ENCODE results near the gene CARD9.
A peak's percentile ranks its signal among the peaks of the same experiment; 100 is the strongest.

Gene CARD9

DNA sequence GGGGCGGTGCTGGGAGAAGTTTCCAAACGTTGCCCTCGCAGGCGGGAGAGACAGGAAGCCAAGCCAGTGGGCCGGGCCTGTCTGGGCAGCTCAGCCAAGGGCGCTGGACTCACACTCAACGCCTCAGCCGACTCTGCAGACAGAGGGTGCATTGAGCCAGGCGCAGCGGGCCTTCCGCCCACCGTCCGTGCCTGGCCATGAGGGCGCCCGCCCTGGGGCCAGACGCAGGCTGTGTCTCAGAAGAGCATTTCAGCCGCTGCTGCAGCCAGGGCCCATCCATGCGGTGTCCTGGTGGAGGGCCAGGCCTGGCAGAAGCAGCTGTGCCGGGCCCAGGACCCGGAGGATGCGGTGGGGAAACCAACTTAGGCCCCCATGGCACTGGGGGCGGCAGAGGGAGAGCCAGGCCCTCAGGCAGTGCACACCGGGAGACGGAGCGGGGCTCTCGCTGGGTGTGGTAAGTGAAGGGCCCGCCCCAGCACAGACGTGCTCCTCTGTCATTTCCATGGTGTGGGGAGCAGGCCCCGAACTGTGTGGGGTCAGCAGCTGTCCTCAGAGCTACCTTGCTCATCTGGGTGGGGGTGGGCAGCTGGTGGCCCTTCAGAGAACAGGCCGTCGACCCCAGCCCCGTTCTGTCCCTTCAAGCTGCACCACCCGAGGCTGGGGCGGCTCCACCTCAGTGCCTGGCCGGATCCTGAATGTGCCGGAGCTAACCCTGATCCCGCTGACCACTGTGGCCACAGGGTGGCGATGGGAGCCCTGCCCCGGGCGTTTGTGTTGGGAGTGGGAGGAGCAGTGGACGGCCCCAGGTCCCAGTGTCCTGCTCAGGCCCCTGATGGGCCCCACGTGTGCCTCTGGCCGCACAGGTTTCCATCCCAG is 27.9 kb downstream of the CARD9 start:
- Histone ChIP-seq H2BK120ac (ENCODE audit: low read depth, low read length) (no peak overlapping the region), H3K14ac (ENCODE audit: low read length) (no peak overlapping the region), H4K91ac (ENCODE audit: low read depth, low read length, poor library complexity) (no peak overlapping the region), H3K4me2 (ENCODE audit: insufficient read depth, low read length, poor library complexity, severe bottlenecking) (no peak overlapping the region), H3K79me1 (ENCODE audit: low read depth, low read length) (peaks cover 12% of the 10 kb centered on the region), H3K4ac (ENCODE audit: low read length) (peak overlapping the region; percentile 66), H2BK12ac (ENCODE audit: low read length) (peak overlapping the region; percentile 46), H3K18ac (ENCODE audit: low read length) (peak overlapping the region; percentile 95), H3K9ac (ENCODE audit: low read depth, low read length, poor library complexity) (peak overlapping the region; percentile 70), H2AFZ (ENCODE audit: low read length) (peak overlapping the region; percentile 49), H3K23ac (ENCODE audit: low read depth, low read length, poor library complexity) (peak overlapping the region; percentile 61), H3K36me3 (replicated peaks in 1 of 2; ENCODE audit: control insufficient read depth in 2 of 2, insufficient read depth in 2 of 2, low read length in 2 of 2) (peaks cover 15 to 30% of the 10 kb centered on the region in 2 donors), H3K9me3 (replicated peaks in 1 of 2; ENCODE audit: control insufficient read depth in 2 of 2, insufficient read depth in 1 of 2, low read depth in 1 of 2, low read length in 2 of 2) (no peaks in the 10 kb centered on the region), H3K4me3 (ENCODE audit: low read length in 2 of 2) (no peak overlapping the region), H2AK5ac (ENCODE audit: low read depth, low read length) (peak overlapping the region; percentile 98), H3K27me3 (ENCODE audit: control insufficient read depth in 3 of 3, insufficient read depth in 3 of 3, low read depth in 1 of 3, low read length in 3 of 3) (no peaks in the 10 kb centered on the region), H3K27ac (replicated peaks; ENCODE audit: low read length) (no peak overlapping the region), H4K8ac (ENCODE audit: low read depth, low read length) (no peak overlapping the region), H3K4me1 (ENCODE audit: control insufficient read depth in 2 of 2, insufficient read depth in 1 of 2, low read depth in 1 of 2, low read length in 2 of 2) (peaks cover 16 to 25% of the 10 kb centered on the region in 2 donors), H2BK15ac (ENCODE audit: low read length) (no peak overlapping the region), H2BK5ac (ENCODE audit: low read length) (peak overlapping the region; percentile 98)
- no CpG with 5 or more reads among the region's 43 CpGs for WGBS, 2 donors (ENCODE audit: extremely low coverage in 2 of 2, insufficient read length in 2 of 2, insufficient replicate concordance in 1 of 2)
- DNase-seq (ENCODE audit: low spot score) = no peak

- H3K14ac ChIP-seq (ENCODE audit: low read length) = peak overlapping the region; percentile 27
- no peak overlapping the region for H3K27ac ChIP-seq (replicated peaks; ENCODE audit: low read length)
- no CpG with 5 or more reads among the region's 21 CpGs for WGBS, 2 donors (ENCODE audit: extremely low coverage in 2 of 2, insufficient read length in 2 of 2, insufficient replicate concordance in 1 of 2)
- peaks cover 12% of the 10 kb centered on the region for H3K79me1 ChIP-seq (ENCODE audit: low read depth, low read length)
- H3K9me3 ChIP-seq (replicated peaks in 1 of 2; ENCODE audit: control insufficient read depth in 2 of 2, insufficient read depth in 1 of 2, low read depth in 1 of 2, low read length in 2 of 2) = no peaks in the 10 kb centered on the region
- H3K4ac ChIP-seq (ENCODE audit: low read length) = peak overlapping the region; percentile 66
- peak overlapping the region; percentile 17 for H3K23ac ChIP-seq (ENCODE audit: low read depth, low read length, poor library complexity)
- no peak overlapping the region for H3K9ac ChIP-seq (ENCODE audit: low read depth, low read length, poor library complexity)
- DNase-seq (ENCODE audit: low spot score) = no peak
- H2BK120ac ChIP-seq (ENCODE audit: low read depth, low read length) = no peak overlapping the region
- H2AFZ ChIP-seq (ENCODE audit: low read length) = no peak overlapping the region
- H3K4me1 ChIP-seq (ENCODE audit: control insufficient read depth in 2 of 2, insufficient read depth in 1 of 2, low read depth in 1 of 2, low read length in 2 of 2) = peaks cover 16 to 25% of the 10 kb centered on the region in 2 donors
- no peak overlapping the region for H4K91ac ChIP-seq (ENCODE audit: low read depth, low read length, poor library complexity)
- peak overlapping the region; percentile 67 for H2BK15ac ChIP-seq (ENCODE audit: low read length)
- H2AK5ac ChIP-seq (ENCODE audit: low read depth, low read length) = peak overlapping the region; percentile 98
- no peak overlapping the region for H4K8ac ChIP-seq (ENCODE audit: low read depth, low read length)
- H3K27me3 ChIP-seq (ENCODE audit: control insufficient read depth in 3 of 3, insufficient read depth in 3 of 3, low read depth in 1 of 3, low read length in 3 of 3) = no peaks in the 10 kb centered on the region
- H3K4me3 ChIP-seq (ENCODE audit: low read length in 2 of 2) = no peak overlapping the region
- H3K36me3 ChIP-seq (replicated peaks in 1 of 2; ENCODE audit: control insufficient read depth in 2 of 2, insufficient read depth in 2 of 2, low read length in 2 of 2) = peaks cover 20 to 37% of the 10 kb centered on the region in 2 donors
- no peak overlapping the region for H3K4me2 ChIP-seq (ENCODE audit: insufficient read depth, low read length, poor library complexity, severe bottlenecking)
- H3K18ac ChIP-seq (ENCODE audit: low read length) = peak overlapping the region; percentile 95
- H2BK5ac ChIP-seq (ENCODE audit: low read length) = peak overlapping the region; percentile 98
- H2BK12ac ChIP-seq (ENCODE audit: low read length) = peak overlapping the region; percentile 22
Measured at GRCh38 chr9:136344544-136345280, 28.8 kb downstream of the CARD9 start.

DNA sequence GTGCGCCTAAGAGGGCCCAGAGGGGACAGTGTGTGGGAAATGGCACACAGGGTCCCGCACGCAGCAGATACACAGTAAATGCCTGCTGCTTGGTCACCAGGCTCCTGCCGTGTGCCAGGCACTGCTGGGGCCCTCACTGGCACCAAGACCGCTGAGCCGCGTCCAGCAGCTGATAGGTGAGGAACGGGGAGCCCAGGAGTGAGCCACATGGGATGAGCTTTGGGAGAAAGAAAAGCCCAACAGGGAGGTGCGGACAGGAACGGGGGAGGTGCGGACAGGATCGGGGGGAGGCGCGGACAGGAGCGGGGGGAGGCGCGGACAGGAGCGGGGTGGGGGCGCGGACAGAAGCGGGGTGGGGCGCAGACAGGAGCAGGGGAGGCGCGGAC is 29.6 kb downstream of the CARD9 start:
- Histone ChIP-seq H2BK15ac (ENCODE audit: low read length) (peak overlapping the region; percentile 72), H3K27ac (replicated peaks; ENCODE audit: low read length) (no peak overlapping the region), H2BK120ac (ENCODE audit: low read depth, low read length) (peak overlapping the region; percentile 25), H2BK5ac (ENCODE audit: low read length) (no peak overlapping the region), H2AFZ (ENCODE audit: low read length) (no peak overlapping the region), H4K8ac (ENCODE audit: low read depth, low read length) (peak overlapping the region; percentile 97), H3K4ac (ENCODE audit: low read length) (peak overlapping the region; percentile 96), H3K79me1 (ENCODE audit: low read depth, low read length) (peaks cover 14% of the 10 kb centered on the region), H4K91ac (ENCODE audit: low read depth, low read length, poor library complexity) (peak overlapping the region; percentile 85), H3K4me1 (ENCODE audit: control insufficient read depth in 2 of 2, insufficient read depth in 1 of 2, low read depth in 1 of 2, low read length in 2 of 2) (peaks cover 16 to 25% of the 10 kb centered on the region in 2 donors), H3K18ac (ENCODE audit: low read length) (peak overlapping the region; percentile 98), H3K9ac (ENCODE audit: low read depth, low read length, poor library complexity) (peak overlapping the region; percentile 4), H3K27me3 (ENCODE audit: control insufficient read depth in 3 of 3, insufficient read depth in 3 of 3, low read depth in 1 of 3, low read length in 3 of 3) (no peaks in the 10 kb centered on the region), H3K9me3 (replicated peaks in 1 of 2; ENCODE audit: control insufficient read depth in 2 of 2, insufficient read depth in 1 of 2, low read depth in 1 of 2, low read length in 2 of 2) (no peaks in the 10 kb centered on the region), H3K36me3 (replicated peaks in 1 of 2; ENCODE audit: control insufficient read depth in 2 of 2, insufficient read depth in 2 of 2, low read length in 2 of 2) (peaks cover 18 to 43% of the 10 kb centered on the region in 2 donors), H3K23ac (ENCODE audit: low read depth, low read length, poor library complexity) (peak overlapping the region; percentile 62), H3K14ac (ENCODE audit: low read length) (peak overlapping the region; percentile 100), H2BK12ac (ENCODE audit: low read length) (peak overlapping the region; percentile 100), H3K4me2 (ENCODE audit: insufficient read depth, low read length, poor library complexity, severe bottlenecking) (no peak overlapping the region), H2AK5ac (ENCODE audit: low read depth, low read length) (peak overlapping the region; percentile 100), H3K4me3 (ENCODE audit: low read length in 2 of 2) (no peak overlapping the region)
- no peak for DNase-seq (ENCODE audit: low spot score)
- no CpG with 5 or more reads among the region's 24 CpGs for WGBS, 2 donors (ENCODE audit: extremely low coverage in 2 of 2, insufficient read length in 2 of 2, insufficient replicate concordance in 1 of 2)
